Measurements from ENCODE around the gene MLANA.

The MLANA gene

GRCh38 chr9:5902377-5902776 lies 11.7 kb downstream of the MLANA start:
- no peak for TF ChIP-seq CTCF (IDR thresholded peaks at IDR 0.05)
- H3K4me1 ChIP-seq, result no peaks in the 10 kb centered on the region
- no peak overlapping the region for H3K27ac ChIP-seq
- H3K9ac ChIP-seq, result no peak overlapping the region
- no peaks in the 10 kb centered on the region for H3K36me3 ChIP-seq (ENCODE audit: control insufficient read depth, insufficient read depth, low read length)
- no peaks in the 10 kb centered on the region for H3K79me2 ChIP-seq
- H3K27me3 ChIP-seq (ENCODE audit: control insufficient read depth, insufficient read depth, low read length), result no peaks in the 10 kb centered on the region
- H3K4me3 ChIP-seq (ENCODE audit: low read depth, low read length), result no peak overlapping the region
- H3K4me2 ChIP-seq (ENCODE audit: low read length), result no peak overlapping the region
- H2AFZ ChIP-seq, result no peak overlapping the region
- no peaks in the 10 kb centered on the region for H3K9me3 ChIP-seq (ENCODE audit: control insufficient read depth, low read length)

- Histone ChIP-seq H3K9ac (no peak overlapping the region), H3K27ac (no peak overlapping the region), H3K79me2 (no peaks in the 10 kb centered on the region), H3K4me2 (ENCODE audit: low read length) (no peak overlapping the region), H3K36me3 (ENCODE audit: control insufficient read depth, insufficient read depth, low read length) (no peaks in the 10 kb centered on the region), H3K4me3 (ENCODE audit: low read depth, low read length) (no peak overlapping the region), H3K27me3 (ENCODE audit: control insufficient read depth, insufficient read depth, low read length) (no peaks in the 10 kb centered on the region), H2AFZ (no peak overlapping the region), H3K9me3 (ENCODE audit: control insufficient read depth, low read length) (no peaks in the 10 kb centered on the region), H3K4me1 (peaks cover 3% of the 10 kb centered on the region)
- TF ChIP-seq CTCF (IDR thresholded peaks at IDR 0.05), result no peak
These were observed 18.2 kb downstream of the MLANA start for GRCh38 chr9:5908918-5909317.

- Histone ChIP-seq H3K9ac (no peak overlapping the region), H3K79me2 (no peaks in the 10 kb centered on the region), H2AFZ (no peak overlapping the region), H3K27me3 (ENCODE audit: control insufficient read depth, insufficient read depth, low read length) (no peaks in the 10 kb centered on the region), H3K4me1 (peaks cover 3% of the 10 kb centered on the region), H3K4me3 (ENCODE audit: low read depth, low read length) (no peak overlapping the region), H3K9me3 (ENCODE audit: control insufficient read depth, low read length) (no peaks in the 10 kb centered on the region), H3K36me3 (ENCODE audit: control insufficient read depth, insufficient read depth, low read length) (no peaks in the 10 kb centered on the region), H3K4me2 (ENCODE audit: low read length) (no peak overlapping the region), H3K27ac (no peak overlapping the region)
- no peak for TF ChIP-seq CTCF (IDR thresholded peaks at IDR 0.05)
These were observed 19.3 kb downstream of the MLANA start for GRCh38 chr9:5909976-5910375.

- no peak overlapping the region for H3K4me3 ChIP-seq (ENCODE audit: low read depth, low read length)
- H3K36me3 ChIP-seq (ENCODE audit: control insufficient read depth, insufficient read depth, low read length), result no peaks in the 10 kb centered on the region
- peaks cover 3% of the 10 kb centered on the region for H3K4me1 ChIP-seq
- TF ChIP-seq CTCF (IDR thresholded peaks at IDR 0.05), result no peak
- no peaks in the 10 kb centered on the region for H3K27me3 ChIP-seq (ENCODE audit: control insufficient read depth, insufficient read depth, low read length)
- H3K27ac ChIP-seq, result no peak overlapping the region
- H3K9me3 ChIP-seq (ENCODE audit: control insufficient read depth, low read length), result no peaks in the 10 kb centered on the region
- no peak overlapping the region for H3K9ac ChIP-seq
- no peak overlapping the region for H2AFZ ChIP-seq
- no peak overlapping the region for H3K4me2 ChIP-seq (ENCODE audit: low read length)
- no peaks in the 10 kb centered on the region for H3K79me2 ChIP-seq
These were observed 19.8 kb downstream of the MLANA start for GRCh38 chr9:5910413-5911057.

- H3K27ac ChIP-seq, result no peak overlapping the region
- no peaks in the 10 kb centered on the region for H3K79me2 ChIP-seq
- no peaks in the 10 kb centered on the region for H3K27me3 ChIP-seq (ENCODE audit: control insufficient read depth, insufficient read depth, low read length)
- H3K4me2 ChIP-seq (ENCODE audit: low read length), result no peak overlapping the region
- peaks cover 3% of the 10 kb centered on the region for H3K4me1 ChIP-seq
- no peaks in the 10 kb centered on the region for H3K36me3 ChIP-seq (ENCODE audit: control insufficient read depth, insufficient read depth, low read length)
- no peak overlapping the region for H3K9ac ChIP-seq
- H2AFZ ChIP-seq, result no peak overlapping the region
- no peak overlapping the region for H3K4me3 ChIP-seq (ENCODE audit: low read depth, low read length)
- no peak for TF ChIP-seq CTCF (IDR thresholded peaks at IDR 0.05)
- no peaks in the 10 kb centered on the region for H3K9me3 ChIP-seq (ENCODE audit: control insufficient read depth, low read length)
These were observed 24.7 kb downstream of the MLANA start for GRCh38 chr9:5915438-5915837.
